Measurements from ENCODE around the gene ADAMTS2.
"Not testable (repeated sequence)": the region's sequence is repeated elsewhere in the genome, so short reads cannot be mapped to it uniquely, and the experiment has no call there.

Gene ADAMTS2

GRCh38 chr5:179332741-179333290 lies 12.4 kb downstream of the ADAMTS2 start:
- no peaks in the 10 kb centered on the region for H3K36me3 ChIP-seq (replicated peaks)
- H3K4me1 ChIP-seq = no peaks in the 10 kb centered on the region
- no peaks in the 10 kb centered on the region; the same call in 1 of the 2 replicates for H3K9me3 ChIP-seq
- in situ Hi-C loops (cut with MboI; ENCODE audit: low sequenced_read_pairs) = no loop called here
- H3K4me3 ChIP-seq = no peak overlapping the region
- H3K27me3 ChIP-seq (ENCODE audit: low read depth) = no peaks in the 10 kb centered on the region
- DNase-seq (ENCODE audit: low spot score in 2 of 2) = no peak

DNA sequence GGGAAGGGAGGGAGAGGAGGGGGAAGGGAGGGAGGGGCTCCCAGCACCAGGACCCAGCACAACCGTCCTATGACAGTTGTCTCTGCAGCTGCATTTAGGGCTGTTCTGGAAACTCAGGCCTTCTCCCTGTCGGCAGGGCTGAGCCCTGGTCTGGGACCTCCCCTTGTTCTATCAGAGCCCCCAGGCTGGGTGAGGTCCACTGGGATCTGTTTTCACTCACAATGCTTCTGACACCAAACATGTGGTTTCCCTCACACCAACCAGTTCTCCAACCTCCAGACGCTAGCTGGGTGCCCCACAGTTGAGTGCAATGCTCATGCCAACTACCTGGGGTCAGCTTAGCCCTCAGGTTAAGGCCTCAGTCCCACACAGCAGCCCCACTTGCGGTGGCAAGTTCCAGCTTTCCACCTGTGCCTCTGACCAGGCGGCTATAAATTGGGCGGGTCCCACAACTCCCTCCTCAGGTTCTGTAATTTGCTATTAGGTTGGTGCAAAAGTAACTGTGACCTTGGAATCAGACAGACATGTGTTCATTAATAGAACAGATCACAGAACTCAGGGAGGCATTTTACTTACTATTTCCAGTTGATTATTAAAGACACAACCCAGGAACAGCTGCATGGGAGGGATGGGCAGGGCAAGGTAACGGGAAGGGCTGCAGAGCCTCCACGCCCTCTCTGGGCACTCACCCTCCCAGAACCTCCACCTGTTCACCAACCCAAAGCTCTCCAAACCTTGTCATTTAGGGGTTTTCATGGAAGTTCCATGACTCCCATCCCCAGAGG lies 13.5 kb downstream of the ADAMTS2 start:
- DNase-seq (ENCODE audit: low spot score in 2 of 2) = no peak
- Histone ChIP-seq H3K9me3 (no peaks in the 10 kb centered on the region; the same call in 1 of the 2 replicates), H3K4me1 (no peaks in the 10 kb centered on the region), H3K4me3 (no peak overlapping the region), H3K36me3 (replicated peaks) (no peaks in the 10 kb centered on the region), H3K27me3 (ENCODE audit: low read depth) (no peaks in the 10 kb centered on the region)
- in situ Hi-C loops (cut with MboI; ENCODE audit: low sequenced_read_pairs) = no loop called here

- no peak for DNase-seq (ENCODE audit: low spot score in 2 of 2)
- Histone ChIP-seq H3K36me3 (replicated peaks) (no peaks in the 10 kb centered on the region), H3K4me1 (no peaks in the 10 kb centered on the region), H3K9me3 (no peaks in the 10 kb centered on the region; the same call in 1 of the 2 replicates), H3K27me3 (ENCODE audit: low read depth) (no peaks in the 10 kb centered on the region), H3K4me3 (no peak overlapping the region)
- in situ Hi-C loops (cut with MboI; ENCODE audit: low sequenced_read_pairs) = no loop called here
Measured at GRCh38 chr5:179330186-179330900, 14.9 kb downstream of the ADAMTS2 start.

DNA sequence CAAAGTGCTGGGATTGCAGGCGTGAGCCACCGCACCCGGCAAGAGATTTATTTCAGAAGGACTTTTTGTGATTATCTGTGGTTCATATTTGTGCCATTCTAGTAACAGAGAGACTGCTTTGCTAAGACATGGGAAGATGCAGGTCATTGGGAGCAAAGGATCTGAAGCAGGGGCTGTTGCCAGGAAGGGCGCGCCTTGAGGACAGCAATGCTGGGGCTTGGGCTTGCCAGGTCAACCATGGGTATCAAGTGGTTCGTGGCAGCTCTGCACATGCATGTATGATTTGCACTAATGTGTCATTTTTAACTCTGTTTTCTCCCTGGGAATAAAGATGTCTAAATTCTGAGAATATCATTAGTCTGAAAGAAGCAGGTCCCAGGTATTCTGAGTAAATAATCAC lies 17.0 kb downstream of the ADAMTS2 start:
- in situ Hi-C loops (cut with MboI; ENCODE audit: low sequenced_read_pairs) = no loop called here
- Histone ChIP-seq H3K36me3 (replicated peaks) (no peaks in the 10 kb centered on the region), H3K4me3 (no peak overlapping the region), H3K9me3 (no peaks in the 10 kb centered on the region; the same call in 1 of the 2 replicates), H3K27me3 (ENCODE audit: low read depth) (no peaks in the 10 kb centered on the region), H3K4me1 (no peaks in the 10 kb centered on the region)
- no peak for DNase-seq (ENCODE audit: low spot score in 2 of 2)

DNA sequence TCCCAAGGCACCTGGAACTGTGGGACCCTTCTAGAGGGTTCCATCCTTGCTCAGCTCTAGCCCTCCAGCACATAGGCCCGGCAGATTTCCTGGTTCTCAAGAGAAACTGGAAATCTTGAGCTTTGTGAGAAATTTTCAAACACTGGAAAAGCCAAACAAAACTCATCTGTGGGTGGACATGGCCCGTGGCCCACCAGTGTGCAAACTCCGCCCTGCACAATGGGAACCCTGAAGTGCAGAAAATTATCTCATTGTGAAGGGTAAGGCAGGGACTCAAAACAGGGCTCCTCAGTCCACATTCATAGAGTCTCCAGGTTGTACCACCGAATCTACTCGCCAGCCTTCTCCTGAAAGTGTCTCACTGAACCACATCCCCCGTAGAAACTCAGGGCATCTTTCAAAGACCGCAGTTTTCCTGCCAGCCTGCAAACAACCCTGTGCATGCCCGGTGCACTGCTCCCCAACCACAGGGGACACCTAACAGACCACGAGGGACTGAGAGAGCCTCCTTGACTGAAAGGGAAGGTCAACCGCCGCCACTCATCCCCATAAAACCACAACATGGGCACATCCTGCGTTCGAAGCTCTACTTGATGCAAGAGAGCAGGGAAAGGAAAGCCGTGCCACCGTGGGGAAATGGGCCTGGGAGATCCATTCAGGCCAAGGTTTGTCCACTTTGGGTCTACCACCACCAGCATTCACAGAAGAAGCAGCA lies 18.1 kb downstream of the ADAMTS2 start:
- no peaks in the 10 kb centered on the region; the same call in 1 of the 2 replicates for H3K9me3 ChIP-seq
- in situ Hi-C loops (cut with MboI; ENCODE audit: low sequenced_read_pairs) = no loop called here
- H3K36me3 ChIP-seq (replicated peaks) = no peaks in the 10 kb centered on the region
- DNase-seq (ENCODE audit: low spot score in 2 of 2) = no peak
- no peak overlapping the region for H3K4me3 ChIP-seq
- no peaks in the 10 kb centered on the region for H3K4me1 ChIP-seq
- H3K27me3 ChIP-seq (ENCODE audit: low read depth) = no peaks in the 10 kb centered on the region

DNA sequence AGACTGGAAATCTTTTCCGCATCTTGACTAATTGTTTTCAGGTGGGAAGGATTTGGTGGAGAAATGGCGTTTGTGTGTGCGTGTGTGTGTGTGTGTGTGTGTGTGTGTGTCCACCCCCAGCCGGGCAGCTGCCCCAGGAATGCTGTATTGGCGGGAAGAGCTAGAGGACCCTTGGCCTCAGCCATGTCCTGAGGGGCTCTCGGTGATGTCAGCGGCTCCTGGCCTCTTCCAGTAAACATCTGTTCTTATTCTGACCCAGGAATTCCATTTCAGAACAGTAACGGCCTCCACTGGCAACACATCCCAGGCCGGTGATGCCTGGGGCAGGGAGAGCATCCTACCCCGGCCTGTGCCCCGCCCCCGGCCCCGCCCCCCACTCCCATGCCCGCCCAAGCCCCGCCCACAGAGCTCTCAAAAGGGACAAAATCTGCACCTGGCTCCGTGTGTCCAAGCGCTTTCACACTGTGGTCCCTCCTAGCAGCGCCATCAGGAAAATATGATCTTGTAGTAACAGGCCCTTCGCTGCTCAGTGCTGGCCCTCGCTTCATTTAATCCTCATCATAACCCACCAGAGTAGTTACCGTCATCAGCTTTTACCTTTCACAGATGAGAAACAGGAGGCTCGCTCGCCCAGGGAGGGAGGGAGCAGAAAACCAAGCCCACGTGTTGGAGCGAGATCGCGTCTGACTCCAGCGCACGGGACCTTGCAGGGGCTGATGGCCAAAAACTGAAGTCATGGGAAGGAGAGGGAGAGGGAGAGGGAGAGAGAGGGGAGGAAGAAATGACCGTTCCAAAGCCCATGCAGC lies 18.9 kb downstream of the ADAMTS2 start:
- H3K9me3 ChIP-seq = no peaks in the 10 kb centered on the region; the same call in 1 of the 2 replicates
- no peak for DNase-seq (ENCODE audit: low spot score in 2 of 2)
- H3K36me3 ChIP-seq (replicated peaks) = no peaks in the 10 kb centered on the region
- no peak overlapping the region for H3K4me3 ChIP-seq
- H3K4me1 ChIP-seq = no peaks in the 10 kb centered on the region
- in situ Hi-C loops (cut with MboI; ENCODE audit: low sequenced_read_pairs) = no loop called here
- no peaks in the 10 kb centered on the region for H3K27me3 ChIP-seq (ENCODE audit: low read depth)

- DNase-seq (ENCODE audit: low spot score in 2 of 2) = no peak
- no peaks in the 10 kb centered on the region for H3K27me3 ChIP-seq (ENCODE audit: low read depth)
- no peaks in the 10 kb centered on the region for H3K4me1 ChIP-seq
- H3K36me3 ChIP-seq (replicated peaks) = no peaks in the 10 kb centered on the region
- in situ Hi-C loops (cut with MboI; ENCODE audit: low sequenced_read_pairs) = no loop called here
- no peak overlapping the region for H3K4me3 ChIP-seq
- H3K9me3 ChIP-seq = no peaks in the 10 kb centered on the region; the same call in 1 of the 2 replicates
Measured at GRCh38 chr5:179325296-179326031, 19.8 kb downstream of the ADAMTS2 start.

DNA sequence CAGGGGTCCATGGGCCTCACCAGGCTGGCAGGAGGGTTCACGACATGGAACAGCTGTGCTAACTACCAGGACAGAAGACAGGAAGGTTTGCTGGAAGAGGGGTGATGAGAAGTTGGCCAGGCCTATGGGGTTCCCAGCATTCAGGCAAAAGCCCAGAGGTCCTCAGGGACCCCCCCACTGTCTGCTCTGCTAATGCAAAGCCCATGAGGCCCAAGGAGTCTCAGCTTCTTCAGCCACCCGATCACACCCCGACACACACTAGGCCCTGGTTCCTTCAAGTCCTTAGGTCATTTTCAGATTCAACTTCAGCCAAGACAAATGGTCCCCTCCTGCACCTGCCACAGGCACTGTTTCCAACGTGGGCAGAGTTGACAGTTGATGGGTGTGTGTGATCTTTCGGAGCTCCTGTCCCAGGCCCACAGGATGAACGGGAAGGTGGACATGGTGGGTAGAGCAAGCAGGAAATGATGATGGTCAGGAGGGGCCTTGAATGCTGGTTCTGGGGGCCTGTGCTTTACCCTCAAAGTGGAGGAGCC lies 20.4 kb downstream of the ADAMTS2 start:
- no peak for DNase-seq (ENCODE audit: low spot score in 2 of 2)
- Histone ChIP-seq H3K4me3 (no peak overlapping the region), H3K4me1 (no peaks in the 10 kb centered on the region), H3K27me3 (ENCODE audit: low read depth) (no peaks in the 10 kb centered on the region), H3K36me3 (replicated peaks) (no peaks in the 10 kb centered on the region), H3K9me3 (no peaks in the 10 kb centered on the region; the same call in 1 of the 2 replicates)
- in situ Hi-C loops (cut with MboI; ENCODE audit: low sequenced_read_pairs) = no loop called here

- H3K27me3 ChIP-seq (ENCODE audit: low read depth); DNase-seq (ENCODE audit: low spot score in 2 of 2); H3K4me3 ChIP-seq; H3K36me3 ChIP-seq (replicated peaks); H3K4me1 ChIP-seq; in situ Hi-C loops (cut with MboI; ENCODE audit: low sequenced_read_pairs); H3K9me3 ChIP-seq: not testable (repeated sequence)
Measured at GRCh38 chr5:179324316-179324715, 20.9 kb downstream of the ADAMTS2 start.

GRCh38 chr5:179323026-179323870 lies 22.0 kb downstream of the ADAMTS2 start:
- Histone ChIP-seq H3K4me1 (no peaks in the 10 kb centered on the region), H3K27me3 (ENCODE audit: low read depth) (no peaks in the 10 kb centered on the region), H3K4me3 (no peak overlapping the region), H3K9me3 (no peaks in the 10 kb centered on the region; the same call in 1 of the 2 replicates), H3K36me3 (replicated peaks) (no peaks in the 10 kb centered on the region)
- DNase-seq (ENCODE audit: low spot score in 2 of 2) = no peak
- in situ Hi-C loops (cut with MboI; ENCODE audit: low sequenced_read_pairs) = no loop called here

GRCh38 chr5:179322071-179323025 lies 22.9 kb downstream of the ADAMTS2 start:
- H3K4me3 ChIP-seq = no peak overlapping the region
- H3K27me3 ChIP-seq (ENCODE audit: low read depth) = no peaks in the 10 kb centered on the region
- H3K4me1 ChIP-seq = no peaks in the 10 kb centered on the region
- H3K36me3 ChIP-seq (replicated peaks) = no peaks in the 10 kb centered on the region
- in situ Hi-C loops (cut with MboI; ENCODE audit: low sequenced_read_pairs) = no loop called here
- no peak for DNase-seq (ENCODE audit: low spot score in 2 of 2)
- no peaks in the 10 kb centered on the region for H3K9me3 ChIP-seq

Data from HAP-1 (cell line).